ENCODE data around the gene MT1F. TPM values are rescaled to one million over a fixed set of nuclear protein-coding genes. Genes with fewer than 3 reads are reported as not detected.
A peak's percentile ranks its signal among the peaks of the same experiment; 100 is the strongest.

The MT1F gene
- total and polyA plus RNA-seq, 2 donors (not counting 1 experiment from before 2014, with no cell fraction given), result 4.3 to 5.3 TPM

DNA sequence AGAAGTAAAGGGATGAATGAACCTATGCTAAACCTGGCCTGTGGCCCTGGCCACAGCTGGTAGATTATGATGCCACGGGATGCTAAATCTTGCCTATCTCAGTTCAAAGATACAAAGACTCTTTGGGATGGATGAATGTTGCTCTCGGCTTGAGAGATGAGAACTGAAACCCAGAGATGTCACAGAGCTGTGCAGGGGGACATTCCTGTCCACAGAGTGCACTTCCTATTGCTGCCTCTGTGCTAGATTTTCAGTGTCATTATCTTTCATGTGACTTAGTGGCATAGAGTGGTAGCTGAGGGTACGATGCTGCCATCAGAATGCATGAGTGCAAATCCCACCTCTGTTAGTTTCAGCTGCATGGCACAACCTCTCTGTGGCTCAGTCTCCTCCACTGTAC, 27.6 kb upstream of the MT1F start:
- Histone ChIP-seq H3K4me1 (ENCODE audit: control insufficient read depth in 2 of 2, insufficient read depth in 2 of 2, low read length in 2 of 2) (peaks cover 37 to 43% of the 10 kb centered on the region in 2 donors), H3K9me3 (ENCODE audit: control extremely low read depth in 1 of 3, control insufficient read depth in 2 of 3, insufficient read depth in 1 of 3, low read length in 2 of 3) (peaks cover 0 to 4% (median 0%) of the 10 kb centered on the region in 3 donors), H3K79me2 (ENCODE audit: control insufficient read depth, insufficient read depth, low read length) (no peaks in the 10 kb centered on the region), H3K36me3 (replicated peaks in 1 of 2; ENCODE audit: control extremely low read depth in 1 of 2, control insufficient read depth in 1 of 2, extremely low read depth in 1 of 2, insufficient read depth in 2 of 2, low read length in 1 of 2) (no peaks in the 10 kb centered on the region), H3K4me3 (ENCODE audit: control extremely low read depth in 1 of 5, extremely low read depth in 1 of 5, insufficient read depth in 1 of 5, low read depth in 2 of 5, low read length in 4 of 5) (no peak overlapping the region), H3K9ac (ENCODE audit: low read length) (no peak overlapping the region), H3K27me3 (replicated peaks in 1 of 4; ENCODE audit: control extremely low read depth in 1 of 4, control insufficient read depth in 3 of 4, insufficient read depth in 4 of 4, low read length in 3 of 4) (peaks cover 0 to 65% (median 36%) of the 10 kb centered on the region in 4 experiments), H3K27ac (ENCODE audit: low read length in 2 of 2) (no peak overlapping the region), H4K20me1 (ENCODE audit: control insufficient read depth, insufficient read depth, low read length, poor library complexity, severe bottlenecking) (no peaks in the 10 kb centered on the region), H2AFZ (ENCODE audit: insufficient read depth, low read depth, low read length, poor library complexity, severe bottlenecking) (no peak overlapping the region), H3K4me2 (replicated peaks; ENCODE audit: low read depth, low read length, poor library complexity, severe bottlenecking) (no peak overlapping the region)
- Mint-ChIP-seq H3K27me3 (peaks cover 59% of the 10 kb centered on the region), H3K9me3 (ENCODE audit: insufficient read depth) (no peaks in the 10 kb centered on the region), H3K4me3 (peak overlapping the region; percentile 26), H3K27ac (no peak overlapping the region), H3K4me1 (peaks cover 34% of the 10 kb centered on the region)
- ChIA-PET POLR2A (no interaction called here), CTCF (interaction anchor here (1.1 to 2.2 kb wide), 6 partner anchors 13 to 116 kb away, joined by 3 to 15 read pairs (median 4); partner anchors contain the start of gene MT2A)
- 33% methylated on average over 2 of the region's 3 CpGs for WGBS (ENCODE audit: insufficient coverage)
- TF ChIP-seq, protein P1, sequence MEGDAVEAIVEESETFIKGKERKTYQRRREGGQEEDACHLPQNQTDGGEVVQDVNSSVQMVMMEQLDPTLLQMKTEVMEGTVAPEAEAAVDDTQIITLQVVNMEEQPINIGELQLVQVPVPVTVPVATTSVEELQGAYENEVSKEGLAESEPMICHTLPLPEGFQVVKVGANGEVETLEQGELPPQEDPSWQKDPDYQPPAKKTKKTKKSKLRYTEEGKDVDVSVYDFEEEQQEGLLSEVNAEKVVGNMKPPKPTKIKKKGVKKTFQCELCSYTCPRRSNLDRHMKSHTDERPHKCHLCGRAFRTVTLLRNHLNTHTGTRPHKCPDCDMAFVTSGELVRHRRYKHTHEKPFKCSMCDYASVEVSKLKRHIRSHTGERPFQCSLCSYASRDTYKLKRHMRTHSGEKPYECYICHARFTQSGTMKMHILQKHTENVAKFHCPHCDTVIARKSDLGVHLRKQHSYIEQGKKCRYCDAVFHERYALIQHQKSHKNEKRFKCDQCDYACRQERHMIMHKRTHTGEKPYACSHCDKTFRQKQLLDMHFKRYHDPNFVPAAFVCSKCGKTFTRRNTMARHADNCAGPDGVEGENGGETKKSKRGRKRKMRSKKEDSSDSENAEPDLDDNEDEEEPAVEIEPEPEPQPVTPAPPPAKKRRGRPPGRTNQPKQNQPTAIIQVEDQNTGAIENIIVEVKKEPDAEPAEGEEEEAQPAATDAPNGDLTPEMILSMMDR (IDR thresholded peaks at IDR 0.05), result no peak
- no peak for TF ChIP-seq EZH2 (IDR thresholded peaks at IDR 0.05; ENCODE audit: borderline replicate concordance, insufficient read depth, low read depth, low read length, poor library complexity, severe bottlenecking)
- intact Hi-C loops (cut with micrococcal nuclease), result loop anchor here (2.0 to 10.0 kb wide), 2 partner anchors 21 to 55 kb away; partner anchors contain the start of genes MT1X and MT2A
- DNase-seq (peak; percentile 69), ATAC-seq (ENCODE audit: low read depth) (peak; percentile 93)

GRCh38 chr16:56631197-56631596, 26.6 kb upstream of the MT1F start:
- peaks cover 31% of the 10 kb centered on the region for H3K4me1 Mint-ChIP-seq
- no peaks in the 10 kb centered on the region for H4K20me1 ChIP-seq (ENCODE audit: control insufficient read depth, insufficient read depth, low read length, poor library complexity, severe bottlenecking)
- no peaks in the 10 kb centered on the region for H3K9me3 Mint-ChIP-seq (ENCODE audit: insufficient read depth)
- intact Hi-C loops (cut with micrococcal nuclease), result loop anchor here (2.0 to 10.0 kb wide), 2 partner anchors 22 to 54 kb away; partner anchors contain the start of genes MT1X and MT2A
- no peak overlapping the region for H2AFZ ChIP-seq (ENCODE audit: insufficient read depth, low read depth, low read length, poor library complexity, severe bottlenecking)
- POLR2A ChIA-PET, result no interaction called here
- peaks cover 0 to 66% (median 32%) of the 10 kb centered on the region in 4 experiments for H3K27me3 ChIP-seq (replicated peaks in 1 of 4; ENCODE audit: control extremely low read depth in 1 of 4, control insufficient read depth in 3 of 4, insufficient read depth in 4 of 4, low read length in 3 of 4)
- TF ChIP-seq, protein P1 (IDR thresholded peaks at IDR 0.05), result no peak
- TF ChIP-seq EZH2 (IDR thresholded peaks at IDR 0.05; ENCODE audit: borderline replicate concordance, insufficient read depth, low read depth, low read length, poor library complexity, severe bottlenecking), result no peak
- DNase-seq, result no peak
- no peak overlapping the region for H3K4me3 ChIP-seq (ENCODE audit: control extremely low read depth in 1 of 5, extremely low read depth in 1 of 5, insufficient read depth in 1 of 5, low read depth in 2 of 5, low read length in 4 of 5)
- H3K9ac ChIP-seq (ENCODE audit: low read length), result no peak overlapping the region
- peak overlapping the region; percentile 80 for H3K4me3 Mint-ChIP-seq
- H3K79me2 ChIP-seq (ENCODE audit: control insufficient read depth, insufficient read depth, low read length), result no peaks in the 10 kb centered on the region
- H3K27ac ChIP-seq (ENCODE audit: low read length in 2 of 2), result no peak overlapping the region
- ATAC-seq (ENCODE audit: low read depth), result no peak
- H3K27ac Mint-ChIP-seq, result no peak overlapping the region
- peaks cover 0 to 4% (median 0%) of the 10 kb centered on the region in 3 donors for H3K9me3 ChIP-seq (ENCODE audit: control extremely low read depth in 1 of 3, control insufficient read depth in 2 of 3, insufficient read depth in 1 of 3, low read length in 2 of 3)
- CTCF ChIA-PET, result interaction anchor here (0.7 to 2.2 kb wide), 4 partner anchors 24 to 117 kb away, joined by 3 to 15 read pairs (median 4); no protein-coding TSS in a partner anchor
- WGBS (ENCODE audit: insufficient coverage), result 90% methylated on average over 10 of the region's 10 CpGs
- H3K36me3 ChIP-seq (replicated peaks in 1 of 2; ENCODE audit: control extremely low read depth in 1 of 2, control insufficient read depth in 1 of 2, extremely low read depth in 1 of 2, insufficient read depth in 2 of 2, low read length in 1 of 2), result no peaks in the 10 kb centered on the region
- no peak overlapping the region for H3K4me2 ChIP-seq (replicated peaks; ENCODE audit: low read depth, low read length, poor library complexity, severe bottlenecking)
- H3K27me3 Mint-ChIP-seq, result peaks cover 54% of the 10 kb centered on the region
- H3K4me1 ChIP-seq (ENCODE audit: control insufficient read depth in 2 of 2, insufficient read depth in 2 of 2, low read length in 2 of 2), result peaks cover 36 to 37% of the 10 kb centered on the region in 2 donors
